K562 (cell line): ENCODE results near the gene URM1. TPM values are rescaled to one million over a fixed set of nuclear protein-coding genes. Genes with fewer than 3 reads are reported as not detected.

Source experiments
- ATAC-seq: fragments of 200-7000 bp; cut with Tn5 transposase; 3 replicates; pipeline ENCODE4 v1.9.1; 2020; ENCODE audit warnings: moderate library complexity
- BruUV-seq: library from RNA; stranded (reverse); fragments of 400-500 nt; replicated peaks from 2 replicates; lab custom pipeline; 2021; lab: Mats Ljungman, UMichigan
- CTCF ChIA-PET: fragments of 300-600 bp; formaldehyde crosslinking; extraction: SDS; loops from one replicate; lab custom pipeline; 2021; ENCODE audit warnings: low intra/inter-chr PET ratio; lab: Yijun Ruan, JAX
- POLR2A ChIA-PET: fragments of 300-600, 350-650 bp; sonication (Branson Sonifier 250); formaldehyde crosslinking; extraction: SDS; loops from one replicate; lab custom pipeline; 2021; ENCODE audit warnings: antibody characterized with exemption, inconsistent platforms; lab: Yijun Ruan, JAX
- DNase-seq, 4 experiments: peaks; one replicate each; pipeline versions ENCODE4 v3.0.0 to v3.0.0-alpha.2; 2011 to 2018; ENCODE audit warnings: low spot score in 3 of 4, mixed read lengths in 3 of 4; ENCODE audit errors: extremely low read depth in 1 of 4
- FAIRE-seq: peaks from 2 replicates; lab custom pipeline; 2011; peaks lifted over from hg19 to GRCh38; lab: Jason Lieb, UNC
- H2AFZ ChIP-seq: 2 replicates; pipeline ENCODE4 v1.6.0; 2011; ENCODE audit warnings: low read depth, low read length, control low read depth, inconsistent platforms
- H3K27ac ChIP-seq: fragments of 200-600 bp; 3 replicates; pipeline ENCODE4 v1.8.0; 2011; ENCODE audit warnings: low read depth, mild to moderate bottlenecking, control low read depth, inconsistent platforms, low read length, moderate library complexity, mixed read lengths; ENCODE audit errors: extremely low read depth
- H3K27me3 ChIP-seq, 2 experiments: fragments of 300-600 bp in 1 of 2; 2 replicates in 1 of 2; 3 replicates in 1 of 2; pipeline versions ENCODE4 v1.6.0 to v1.8.0; 2011; ENCODE audit warnings: inconsistent platforms in 2 of 2, low read length in 2 of 2, mild to moderate bottlenecking in 1 of 2, mixed read lengths in 1 of 2, moderate library complexity in 1 of 2; ENCODE audit not compliant: control insufficient read depth in 2 of 2, insufficient read depth in 2 of 2
- H3K36me3 ChIP-seq: fragments of 300-600 bp; 3 replicates; pipeline ENCODE4 v1.8.0; 2011; ENCODE audit warnings: mild to moderate bottlenecking, low read length, inconsistent platforms; ENCODE audit not compliant: control insufficient read depth, insufficient read depth
- H3K4me1 ChIP-seq, 2 experiments: fragments of 200-600 bp in 1 of 2; replicated peaks in 1 of 2; 2 replicates in 1 of 2; 3 replicates in 1 of 2; pipeline versions ENCODE4 v1.5.1 to v1.8.0; 2011; ENCODE audit warnings: inconsistent platforms in 2 of 2, low read length in 2 of 2, mild to moderate bottlenecking in 1 of 2, mixed read lengths in 1 of 2, moderate library complexity in 1 of 2; ENCODE audit not compliant: control insufficient read depth in 2 of 2, insufficient read depth in 2 of 2
- H3K4me2 ChIP-seq: 2 replicates; pipeline ENCODE4 v1.6.1; 2011; ENCODE audit warnings: low read length, control low read depth, inconsistent platforms, mixed read lengths; ENCODE audit not compliant: insufficient read depth
- H3K4me3 ChIP-seq: fragments of 200-600 bp; sonication (generic), shearing (Covaris generic); 2 replicates; pipeline ENCODE4 v1.5.1; 2016; ENCODE audit warnings: control low read depth, inconsistent platforms
- H3K79me2 ChIP-seq: fragments of 200-600 bp; 3 replicates; pipeline ENCODE4 v1.8.0; 2011; ENCODE audit warnings: low read length, inconsistent platforms; ENCODE audit not compliant: control insufficient read depth, insufficient read depth
- H3K9ac ChIP-seq, 2 experiments: 2 replicates each; pipeline versions ENCODE4 v1.6.0 to v1.6.1; 2011; ENCODE audit warnings: low read depth in 2 of 2, low read length in 2 of 2, control low read depth in 1 of 2, inconsistent platforms in 1 of 2, mild to moderate bottlenecking in 1 of 2, mixed read lengths in 1 of 2; ENCODE audit not compliant: insufficient read depth in 1 of 2
- H3K9me1 ChIP-seq: one replicate; pipeline ENCODE4 v1.6.0; 2011; ENCODE audit warnings: inconsistent platforms, mild to moderate bottlenecking, low read length, moderate library complexity; ENCODE audit not compliant: control insufficient read depth, insufficient read depth
- H3K9me3 ChIP-seq: replicated peaks from 2 replicates; pipeline ENCODE4 v1.5.1; 2011; ENCODE audit warnings: low read depth, low read length, inconsistent platforms; ENCODE audit not compliant: control insufficient read depth, insufficient read depth
- H4K20me1 ChIP-seq: replicated peaks from 2 replicates; pipeline ENCODE4 v1.6.1; 2011; ENCODE audit warnings: low read length, inconsistent platforms, mixed read lengths; ENCODE audit not compliant: control insufficient read depth, insufficient read depth
- ARID2 ChIP-seq: fragments of 450-650 bp; IDR thresholded peaks from 2 replicates; pipeline ENCODE4 v1.6.1; 2017; ENCODE audit warnings: antibody characterized with exemption, mild to moderate bottlenecking
- GATAD2B ChIP-seq: fragments of 450-650 bp; IDR thresholded peaks from 2 replicates; pipeline ENCODE4 v1.6.1; 2017; ENCODE audit warnings: mild to moderate bottlenecking, borderline replicate concordance
- MAX ChIP-seq: sonication (generic); formaldehyde crosslinking; IDR thresholded peaks from 2 replicates; pipeline ENCODE4 v1.9.0; 2022; ENCODE audit warnings: mild to moderate bottlenecking, missing genetic modification reagents
- MTA2 ChIP-seq: fragments of 450-650 bp; IDR thresholded peaks from 2 replicates; pipeline ENCODE4 v1.6.1; 2016; ENCODE audit warnings: low read depth
- MYBL2 ChIP-seq, 2 experiments: fragments of 450-650 bp in 1 of 2; sonication (generic) in 1 of 2; formaldehyde crosslinking in 1 of 2; IDR thresholded peaks; 2 replicates each; pipeline versions ENCODE4 v1.6.1 to v1.8.1; 2017 to 2022; ENCODE audit warnings: borderline replicate concordance in 1 of 2, inconsistent platforms in 1 of 2, low read depth in 1 of 2, mild to moderate bottlenecking in 1 of 2, missing genetic modification reagents in 1 of 2, moderate library complexity in 1 of 2
- NFIX ChIP-seq: fragments of 250-450 bp; sonication (Bioruptor Pico); IDR thresholded peaks from 2 replicates; pipeline ENCODE4 v1.4.0; 2020; ENCODE audit warnings: low read depth, mild to moderate bottlenecking, moderate library complexity
- PRMT5 ChIP-seq: sonication (generic); formaldehyde crosslinking; IDR thresholded peaks from 2 replicates; pipeline ENCODE4 v1.5.0; 2020; ENCODE audit warnings: missing genetic modification reagents
- SFPQ ChIP-seq: fragments of 200-400 bp; formaldehyde crosslinking; IDR thresholded peaks from 2 replicates; pipeline ENCODE4 v1.6.1; 2017; ENCODE audit warnings: mild to moderate bottlenecking, low read depth, low read length, moderate library complexity
- TARDBP ChIP-seq: fragments of 450-650 bp; IDR thresholded peaks from 2 replicates; pipeline ENCODE4 v1.6.1; 2016
- ZNF197 ChIP-seq: fragments of 200-800 bp; sonication (Bioruptor generic); IDR thresholded peaks from 2 replicates; pipeline ENCODE4 v1.6.1; 2016; ENCODE audit warnings: low read depth, missing genetic modification characterization, missing compliant biosample characterization
- ZNF24 ChIP-seq: fragments of 450-650 bp; IDR thresholded peaks from 2 replicates; pipeline ENCODE4 v1.6.1; 2016
- WGBS: fragments of 100-300 bp; shearing (Covaris generic); methylation state at CpG from one replicate; pipeline ENCODE4 v1.1.6; 2016; ENCODE audit warnings: low coverage, mixed read lengths; ENCODE audit not compliant: insufficient coverage; ENCODE audit errors: missing lambda C conversion rate; 5-methylcytosine and 5-hydroxymethylcytosine counted together
- in situ Hi-C: fragments of 300-500 bp; cut with MboI; formaldehyde crosslinking; loops from 4 replicates; pipeline ENCODE4 v1.15.0; 2018; ENCODE audit warnings: inconsistent platforms, mixed read lengths
- intact Hi-C: fragments of 100-400 bp; cut with micrococcal nuclease; formaldehyde crosslinking; loops from 2 replicates; pipeline ENCODE4 v1.14.2; 2022
- polyA plus RNA-seq, 8 experiments: library from polyadenylated mRNA; depleted of rRNA in 4 of 8; stranded (reverse) in 5 of 8; unstranded in 3 of 8; fragments of >200 nt; fragmentation: Nextera tagmentation in 2 of 8; fragmentation: Illumina TruSeq in 1 of 8; extraction: Ambion mirVana in 2 of 8; extraction: Trizol in 1 of 8; gene quantifications; 2 replicates each; pipeline versions ENCODE4 v1.2.1 to v1.2.3, GENCODE V29; 2011 to 2014; ENCODE audit warnings: inconsistent platforms in 1 of 8, missing spikeins in 1 of 8
- total RNA-seq, 7 experiments: library from RNA; depleted of rRNA in 6 of 7; stranded (reverse); fragments of >200 nt in 6 of 7; fragmentation: Illumina TruSeq in 2 of 7; extraction: Trizol in 2 of 7; gene quantifications; 2 replicates each; pipeline versions ENCODE4 v1.2.1 to v1.2.3, GENCODE V29; 2011 to 2021; ENCODE audit warnings: low replicate concordance in 1 of 7

URM1 gene
- total and polyA plus RNA-seq, 9 of the 15 experiments (the other 6 are each of a cell fraction or from before 2014, with no cell fraction given): 10.1 to 88.9 (median 53.3) TPM

GRCh38 chr9:128374221-128374675, 3.1 kb downstream of the URM1 start:
- H3K27me3 ChIP-seq: no peaks in the 10 kb centered on the region
- no peak overlapping the region for H3K27ac ChIP-seq
- ATAC-seq: no peak
- intact Hi-C loops (no loop called here), in situ Hi-C loops (loop anchor here (25.0 kb wide), 1 partner anchor 612 kb away; no protein-coding TSS in a partner anchor)
- ChIA-PET POLR2A (interaction anchor here (0.7 kb wide), 1 partner anchor 10 kb away, joined by 3 read pairs; no protein-coding TSS in a partner anchor), CTCF (no interaction called here)
- WGBS: 88% methylated on average over 8 of the region's 9 CpGs
- no peak overlapping the region for H3K9ac ChIP-seq
- TF ChIP-seq TARDBP: no peak
- TF ChIP-seq PRMT5 (CRISPR knock-in tag): no peak
- no peak for TF ChIP-seq ZNF24
- no peak for TF ChIP-seq NFIX
- no peak for TF ChIP-seq GATAD2B
- no peak for TF ChIP-seq MAX (CRISPR knock-in tag)
- no peak for TF ChIP-seq ZNF197 (CRISPR knock-in tag)
- TF ChIP-seq SFPQ: no peak
- TF ChIP-seq MYBL2 (IDR thresholded peaks at IDR 0.05; ENCODE audit: low read depth): no peak
- no peak for TF ChIP-seq MYBL2 (CRISPR knock-in tag; IDR thresholded peaks at IDR 0.05; ENCODE audit: borderline replicate concordance)
- TF ChIP-seq MTA2: no peak
- no peak for TF ChIP-seq ARID2
- H2AFZ ChIP-seq: no peak overlapping the region
- peaks cover 9 to 13% of the 10 kb centered on the region in 2 experiments for H3K4me1 ChIP-seq
- H3K36me3 ChIP-seq: peaks cover 41% of the 10 kb centered on the region
- H3K4me3 ChIP-seq: no peak overlapping the region
- FAIRE-seq: no peak
- no TSS peak for BruUV-seq
- no peaks in the 10 kb centered on the region for H4K20me1 ChIP-seq
- no peaks in the 10 kb centered on the region for H3K9me1 ChIP-seq
- peaks cover 53% of the 10 kb centered on the region for H3K79me2 ChIP-seq
- no peak overlapping the region for H3K4me2 ChIP-seq
- no peaks in the 10 kb centered on the region for H3K9me3 ChIP-seq
- no peak for DNase-seq
